Measurements from ENCODE around the gene KIF2A.
A peak's percentile ranks its signal among the peaks of the same experiment; 100 is the strongest.

- TF ChIP-seq POLR2AphosphoS5 (IDR thresholded peaks at IDR 0.05; ENCODE audit: low read depth, low read length) (no peak), SIN3A (conservative IDR thresholded peaks at IDR 0.05 in 1 of 2, IDR thresholded peaks at IDR 0.05 in 1 of 2; ENCODE audit: low read depth in 1 of 2, low read length in 2 of 2) (no peak), SP1 (IDR thresholded peaks at IDR 0.05; ENCODE audit: low read depth, low read length) (no peak), MAFK (IDR thresholded peaks at IDR 0.05; ENCODE audit: low read depth, low read length) (no peak), CTCF (IDR thresholded peaks at IDR 0.05; ENCODE audit: control extremely low read depth in 1 of 3, insufficient read depth in 1 of 3, low read depth in 1 of 3, low read length in 3 of 3) (peak in 1 of 3 experiments; percentile 61; a peak in 2 of 4 replicates), POLR2A (IDR thresholded peaks at IDR 0.05; ENCODE audit: control extremely low read depth in 1 of 2, low read depth in 2 of 2, low read length in 2 of 2) (no peak), TAF1 (IDR thresholded peaks at IDR 0.05; ENCODE audit: low read depth, low read length) (no peak), YY1 (IDR thresholded peaks at IDR 0.05; ENCODE audit: low read depth, low read length) (no peak), TAF7 (optimal IDR thresholded peaks at IDR 0.05; ENCODE audit: borderline replicate concordance, low read depth, low read length) (no peak), CHD2 (IDR thresholded peaks at IDR 0.05; ENCODE audit: low read length) (no peak), TBP (IDR thresholded peaks at IDR 0.05; ENCODE audit: low read depth, low read length) (no peak), RAD21 (IDR thresholded peaks at IDR 0.05 in 1 of 2, conservative IDR thresholded peaks at IDR 0.05 in 1 of 2; ENCODE audit: low read depth in 2 of 2, low read length in 2 of 2) (peak; percentile 25 to 28; a peak in 3 of 4 replicates), BACH1 (IDR thresholded peaks at IDR 0.05; ENCODE audit: low read length) (no peak)
Measured at GRCh38 chr5:62340392-62340791, 34.4 kb downstream of the KIF2A start.

Measured in H1 (cell line).